Measurements from ENCODE around the gene SIGLEC14. TPM values are rescaled to one million over a fixed set of nuclear protein-coding genes. Genes with fewer than 3 reads are reported as not detected.

Gene SIGLEC14
- total RNA-seq, 6 experiments from 2014 or later, result 2.9 to 6.1 (median 3.4) TPM; not detected in 2

DNA sequence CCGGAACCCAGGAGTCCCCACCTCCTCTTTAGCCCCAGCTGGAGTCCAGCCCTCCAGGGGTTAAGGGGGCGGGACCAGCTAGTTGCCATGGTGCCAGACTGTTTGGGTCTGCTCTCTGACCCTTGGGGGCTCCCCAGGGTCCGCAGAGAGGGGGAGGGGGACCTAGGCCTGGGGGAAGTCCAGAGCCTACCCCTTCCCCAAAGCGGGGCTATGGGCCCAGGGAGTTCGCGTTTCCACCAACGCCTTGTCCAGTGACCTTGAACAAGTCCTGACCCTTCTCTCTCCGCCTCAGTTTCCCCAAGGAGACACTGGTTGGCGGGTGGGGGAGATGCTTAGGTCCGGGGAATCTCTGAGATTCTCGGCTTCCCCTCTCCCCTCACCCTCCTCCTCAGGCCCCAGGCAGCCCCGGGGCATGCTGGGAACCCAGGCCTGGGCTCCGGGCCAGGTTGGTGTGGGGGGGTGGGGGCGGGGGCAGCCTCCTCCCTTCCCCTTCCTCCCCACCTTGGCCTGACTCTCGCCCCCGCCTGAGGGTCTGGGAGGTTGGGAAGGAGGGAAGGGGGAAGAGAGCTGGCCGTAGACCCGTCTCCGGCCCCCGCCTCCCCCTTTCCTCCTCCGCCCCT lies 43.9 kb upstream of the SIGLEC14 start:
- 15% methylated on average over 6 of the region's 21 CpGs for WGBS (ENCODE audit: insufficient coverage, low coverage, low lambda C conversion rate, missing lambda C conversion rate)
- DNase-seq (peak in 2 of 3 donors; percentile 60), ATAC-seq (peak; percentile 19 to 54 (median 31))
- intact Hi-C loops (cut with DNase I), result no loop called here
- no peaks in the 10 kb centered on the region for H3K9me3 ChIP-seq
- no peaks in the 10 kb centered on the region for H3K27me3 ChIP-seq
- peak overlapping the region; percentile 59 to 79 (median 60) for H3K27ac ChIP-seq
- H3K4me1 ChIP-seq, result no peaks in the 10 kb centered on the region
- TF ChIP-seq, protein P1, sequence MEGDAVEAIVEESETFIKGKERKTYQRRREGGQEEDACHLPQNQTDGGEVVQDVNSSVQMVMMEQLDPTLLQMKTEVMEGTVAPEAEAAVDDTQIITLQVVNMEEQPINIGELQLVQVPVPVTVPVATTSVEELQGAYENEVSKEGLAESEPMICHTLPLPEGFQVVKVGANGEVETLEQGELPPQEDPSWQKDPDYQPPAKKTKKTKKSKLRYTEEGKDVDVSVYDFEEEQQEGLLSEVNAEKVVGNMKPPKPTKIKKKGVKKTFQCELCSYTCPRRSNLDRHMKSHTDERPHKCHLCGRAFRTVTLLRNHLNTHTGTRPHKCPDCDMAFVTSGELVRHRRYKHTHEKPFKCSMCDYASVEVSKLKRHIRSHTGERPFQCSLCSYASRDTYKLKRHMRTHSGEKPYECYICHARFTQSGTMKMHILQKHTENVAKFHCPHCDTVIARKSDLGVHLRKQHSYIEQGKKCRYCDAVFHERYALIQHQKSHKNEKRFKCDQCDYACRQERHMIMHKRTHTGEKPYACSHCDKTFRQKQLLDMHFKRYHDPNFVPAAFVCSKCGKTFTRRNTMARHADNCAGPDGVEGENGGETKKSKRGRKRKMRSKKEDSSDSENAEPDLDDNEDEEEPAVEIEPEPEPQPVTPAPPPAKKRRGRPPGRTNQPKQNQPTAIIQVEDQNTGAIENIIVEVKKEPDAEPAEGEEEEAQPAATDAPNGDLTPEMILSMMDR (IDR thresholded peaks at IDR 0.05), result no peak
- TF ChIP-seq POLR2A (IDR thresholded peaks at IDR 0.05), result no peak
- H3K36me3 ChIP-seq, result no peaks in the 10 kb centered on the region
- peak overlapping the region; percentile 43 to 49 (median 48) for H3K4me3 ChIP-seq

- Histone ChIP-seq H3K27ac (peak overlapping the region; percentile 59 to 79 (median 60)), H3K9me3 (no peaks in the 10 kb centered on the region), H3K4me1 (no peaks in the 10 kb centered on the region), H3K4me3 (peak overlapping the region; percentile 43 to 49 (median 48)), H3K36me3 (no peaks in the 10 kb centered on the region), H3K27me3 (no peaks in the 10 kb centered on the region)
- intact Hi-C loops (cut with DNase I), result no loop called here
- DNase-seq (peak in 2 of 3 donors; percentile 38 to 57), ATAC-seq (no peak)
- no peak for TF ChIP-seq POLR2A (IDR thresholded peaks at IDR 0.05)
- TF ChIP-seq, protein P1 (IDR thresholded peaks at IDR 0.05), result no peak
- 3% methylated on average over 18 of the region's 21 CpGs for whole genome bisulfite sequencing (ENCODE audit: insufficient coverage, low coverage, low lambda C conversion rate, missing lambda C conversion rate)
These were observed 43.3 kb upstream of the SIGLEC14 start for GRCh38 chr19:51689751-51690453.

GRCh38 chr19:51688671-51689571 lies 42.3 kb upstream of the SIGLEC14 start:
- ATAC-seq, result peak; percentile 82 to 91 (median 88)
- H3K4me3 ChIP-seq, result peak overlapping the region; percentile 43 to 49 (median 48)
- no peaks in the 10 kb centered on the region for H3K9me3 ChIP-seq
- no peaks in the 10 kb centered on the region for H3K4me1 ChIP-seq
- DNase-seq, result peak; percentile 77 to 82 (median 82)
- peak overlapping the region; percentile 59 to 79 (median 60) for H3K27ac ChIP-seq
- no peak for TF ChIP-seq POLR2A (IDR thresholded peaks at IDR 0.05)
- TF ChIP-seq, protein P1 (IDR thresholded peaks at IDR 0.05), result no peak
- H3K27me3 ChIP-seq, result no peaks in the 10 kb centered on the region
- 3% methylated on average over 27 of the region's 63 CpGs for WGBS (ENCODE audit: insufficient coverage, low coverage, low lambda C conversion rate, missing lambda C conversion rate)
- H3K36me3 ChIP-seq, result no peaks in the 10 kb centered on the region
- intact Hi-C loops (cut with DNase I), result no loop called here

DNA sequence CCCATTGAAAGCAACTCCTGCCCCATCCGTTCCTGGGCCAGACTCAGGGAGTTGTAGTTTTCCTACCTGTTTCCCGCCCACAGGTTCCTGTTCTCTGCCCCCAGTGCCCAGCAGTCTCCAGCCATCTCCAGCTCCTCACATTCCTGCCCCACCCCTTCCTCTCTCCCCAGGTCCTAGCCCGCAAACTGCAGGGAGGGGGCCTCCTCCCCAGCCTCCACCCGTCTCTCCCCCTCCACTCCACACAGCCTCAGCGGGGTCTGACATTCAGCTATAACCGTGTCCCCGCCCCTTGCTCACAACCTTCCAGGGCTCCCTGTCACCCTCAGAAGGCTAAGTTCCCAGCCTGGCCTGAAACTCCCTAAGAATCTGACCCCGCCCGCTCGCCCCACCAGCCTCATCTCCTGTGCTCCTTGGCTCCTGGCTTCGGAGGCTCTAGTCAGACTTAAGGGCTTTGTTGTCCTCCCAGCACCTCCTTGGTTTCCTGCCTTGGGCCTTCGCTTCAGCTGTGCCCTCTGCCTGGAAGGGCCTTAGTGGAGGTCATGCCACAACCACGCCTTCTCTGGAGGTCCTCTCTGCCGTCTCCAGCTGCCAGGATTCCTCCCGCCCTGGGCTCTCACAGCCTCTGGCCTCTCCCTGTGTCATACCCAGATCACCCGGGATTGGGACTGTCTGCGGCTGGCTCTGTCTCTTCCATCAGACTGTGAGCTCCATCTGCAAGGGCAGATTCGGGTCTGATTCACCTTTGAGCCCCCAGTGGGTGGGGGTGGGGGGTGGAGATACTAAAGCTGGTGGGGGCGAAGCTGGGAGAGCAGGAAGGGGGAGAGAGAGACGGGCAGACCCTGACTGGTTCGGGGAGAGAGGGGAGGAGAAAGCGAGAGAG lies 41.4 kb upstream of the SIGLEC14 start:
- intact Hi-C loops (cut with DNase I), result no loop called here
- Histone ChIP-seq H3K27me3 (no peaks in the 10 kb centered on the region), H3K27ac (peak overlapping the region; percentile 23 to 57 (median 47)), H3K4me1 (no peaks in the 10 kb centered on the region), H3K36me3 (no peaks in the 10 kb centered on the region), H3K9me3 (no peaks in the 10 kb centered on the region), H3K4me3 (peak overlapping the region in 1 of 3 donors; percentile 21)
- 16% methylated on average over 18 of the region's 22 CpGs for WGBS (ENCODE audit: insufficient coverage, low coverage, low lambda C conversion rate, missing lambda C conversion rate)
- TF ChIP-seq, protein P1 (IDR thresholded peaks at IDR 0.05), result no peak
- no peak for TF ChIP-seq POLR2A (IDR thresholded peaks at IDR 0.05)
- ATAC-seq, result peak in 3 of 4 donors; percentile 2 to 24 (median 3)
- no peak for DNase-seq
